ENCODE measurements around the gene SSBP4.
A peak's percentile ranks its signal among the peaks of the same experiment; 100 is the strongest.
"Not testable (repeated sequence)": the region's sequence is repeated elsewhere in the genome, so short reads cannot be mapped to it uniquely, and the experiment has no call there.

Gene SSBP4

DNA sequence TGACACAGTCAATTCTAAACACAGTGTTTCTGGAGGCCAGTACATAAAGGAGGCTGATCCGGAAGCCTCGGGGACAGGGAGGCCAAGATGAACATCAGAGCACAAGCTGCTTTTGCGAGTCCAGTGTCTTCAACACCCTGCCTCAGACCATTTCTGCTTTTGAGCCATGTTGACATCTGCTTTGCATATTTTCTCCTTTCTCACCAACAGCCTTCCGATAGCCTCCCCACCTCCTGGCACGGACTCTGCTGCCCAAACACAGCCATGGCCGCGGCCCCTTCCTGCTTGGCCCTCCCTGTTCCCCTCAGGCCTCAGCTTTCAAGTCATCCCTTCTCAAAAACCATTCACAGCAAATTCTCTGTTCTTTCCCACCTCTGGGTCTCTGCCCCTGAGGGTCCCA lies 25.4 kb upstream of the SSBP4 start:
- no peak for DNase-seq (ENCODE audit: low read depth in 2 of 2)

DNA sequence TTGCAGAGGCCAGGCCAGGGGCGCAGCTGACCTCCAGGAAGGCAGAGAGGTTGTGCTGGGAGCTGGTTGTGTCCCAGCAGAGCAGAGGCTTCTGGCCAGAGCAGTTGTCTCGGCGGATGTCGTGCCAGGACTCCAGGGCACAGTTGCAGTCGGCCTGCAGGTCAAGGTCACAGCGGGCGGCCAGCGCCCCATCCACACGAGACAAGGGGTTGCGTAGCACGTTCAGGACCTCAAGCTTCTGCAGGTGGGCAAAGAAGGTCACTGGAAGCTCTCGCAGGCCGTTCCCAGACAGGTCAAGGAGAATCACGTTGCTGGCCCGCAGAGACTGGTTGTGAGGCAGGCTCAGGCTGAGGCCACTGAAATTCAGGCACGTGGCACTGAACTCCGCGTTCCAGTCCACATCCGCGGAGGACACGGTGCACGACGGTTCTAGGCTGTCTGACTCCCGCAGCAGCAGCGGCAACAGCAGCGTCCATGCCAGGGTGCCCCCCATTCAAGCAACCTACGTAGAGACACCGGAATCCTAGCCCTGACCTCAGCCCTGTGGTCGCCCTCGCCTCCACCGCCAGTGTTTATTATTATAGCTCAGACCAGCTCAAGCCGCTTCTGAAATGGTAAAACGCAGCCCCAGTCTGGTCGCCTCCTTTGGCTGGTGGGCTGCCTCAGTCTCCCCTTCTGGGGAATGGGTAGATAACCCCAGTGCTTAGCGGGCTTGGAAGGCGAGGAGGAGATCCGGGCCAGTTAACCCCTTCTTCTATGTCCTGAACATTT lies 22.5 kb upstream of the SSBP4 start:
- no peak for DNase-seq (ENCODE audit: low read depth in 2 of 2)

DNA sequence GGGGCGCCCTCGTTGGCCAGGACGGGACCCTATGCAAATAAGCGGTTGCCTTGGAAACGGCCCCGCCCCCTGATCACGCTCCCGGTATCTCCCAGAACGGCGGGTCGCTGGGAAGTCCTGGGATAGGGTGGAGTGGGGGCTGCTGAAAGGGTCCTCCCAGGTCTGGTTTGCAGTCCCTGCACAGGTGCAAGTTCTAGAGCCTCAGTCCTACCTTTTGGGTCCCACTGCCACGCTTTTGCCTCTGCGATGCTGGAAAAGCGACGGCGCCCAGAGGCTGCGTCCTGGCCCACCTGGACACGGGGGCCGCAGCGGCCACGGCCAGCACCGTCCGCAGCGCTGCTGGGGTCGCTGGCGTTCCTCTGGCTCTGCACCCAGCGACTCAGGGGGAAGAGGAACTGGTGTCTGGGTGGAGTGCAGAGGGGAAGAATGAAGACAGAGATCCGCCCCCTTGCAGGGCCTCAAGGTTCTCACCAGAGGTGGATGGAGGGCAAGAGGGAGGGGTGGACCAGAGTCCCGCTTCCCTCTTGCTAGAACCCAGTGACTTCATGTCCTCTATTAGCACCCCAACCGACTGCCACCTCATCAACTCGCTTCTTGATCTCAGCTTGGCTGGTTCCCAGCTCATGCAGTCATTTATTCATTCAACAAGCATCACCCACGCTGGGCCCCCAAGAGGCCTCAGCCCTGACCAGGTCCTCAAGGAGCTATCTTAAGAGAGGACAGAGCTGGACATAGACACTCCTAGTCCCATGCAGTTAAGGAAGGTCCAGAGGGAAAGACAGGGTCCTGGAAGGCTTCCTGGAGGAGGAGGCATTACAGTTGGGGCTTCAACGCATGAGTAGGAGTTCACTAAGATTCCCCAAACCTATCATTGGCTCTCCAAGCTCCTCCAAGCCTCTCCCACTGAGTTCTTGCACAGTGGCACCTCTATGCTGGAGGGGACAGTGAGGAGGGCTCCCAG lies 21.7 kb upstream of the SSBP4 start, which contains the start of gene LRRC25:
Gene LRRC25 (minus strand): TSS at position 381 of the 961 bp plus-strand sequence. CDS start 659 bp downstream, outside the sequence.
- no peak for DNase-seq (ENCODE audit: low read depth in 2 of 2)

DNA sequence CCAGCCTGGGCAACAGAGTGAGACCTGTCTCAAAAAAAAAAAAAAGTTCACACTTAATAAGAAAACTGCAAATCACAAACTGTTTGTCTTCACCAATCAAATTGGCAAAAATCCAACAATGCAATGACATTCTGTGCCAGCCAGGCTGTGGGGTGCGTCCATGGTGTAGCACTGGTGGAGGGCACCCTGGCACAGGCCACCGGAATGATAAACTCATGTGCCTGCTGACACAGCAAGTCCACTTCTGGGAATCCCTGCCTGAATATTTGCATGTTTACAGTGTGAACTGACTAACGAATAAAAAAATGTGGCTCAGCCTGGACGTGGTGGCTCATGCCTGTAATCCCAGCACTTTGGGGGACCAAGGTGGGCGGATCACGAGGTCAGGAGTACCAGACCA lies 20.2 kb upstream of the SSBP4 start:
- DNase-seq (ENCODE audit: low read depth in 2 of 2), result no peak

DNA sequence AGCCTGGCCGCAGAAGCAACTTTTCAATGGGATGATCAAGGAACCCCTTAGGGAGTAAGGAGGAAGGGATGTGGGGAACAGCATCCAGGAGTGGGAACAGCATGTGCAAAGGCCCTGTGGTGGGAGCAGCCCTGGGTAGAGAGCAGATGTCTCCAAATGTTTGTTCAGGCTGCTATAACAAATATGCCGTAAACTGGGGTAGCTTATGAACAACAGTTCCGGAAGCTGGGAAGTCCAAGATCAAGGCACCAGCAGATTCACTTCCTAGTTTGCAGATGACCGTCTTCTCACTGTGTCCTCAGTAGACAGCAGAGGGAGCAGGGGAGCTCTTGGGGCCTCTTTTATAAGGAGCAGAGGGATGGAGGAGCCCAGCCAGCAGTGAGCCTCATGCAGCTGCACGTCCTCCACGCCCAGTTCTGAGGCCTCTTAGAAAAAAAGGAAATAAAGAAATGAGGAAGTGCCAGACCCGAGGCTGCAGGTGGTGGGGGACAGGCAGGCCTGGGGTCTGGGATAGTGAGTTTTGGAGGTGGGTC lies 17.6 kb upstream of the SSBP4 start:
- no peak for DNase-seq (ENCODE audit: low read depth in 2 of 2)

DNA sequence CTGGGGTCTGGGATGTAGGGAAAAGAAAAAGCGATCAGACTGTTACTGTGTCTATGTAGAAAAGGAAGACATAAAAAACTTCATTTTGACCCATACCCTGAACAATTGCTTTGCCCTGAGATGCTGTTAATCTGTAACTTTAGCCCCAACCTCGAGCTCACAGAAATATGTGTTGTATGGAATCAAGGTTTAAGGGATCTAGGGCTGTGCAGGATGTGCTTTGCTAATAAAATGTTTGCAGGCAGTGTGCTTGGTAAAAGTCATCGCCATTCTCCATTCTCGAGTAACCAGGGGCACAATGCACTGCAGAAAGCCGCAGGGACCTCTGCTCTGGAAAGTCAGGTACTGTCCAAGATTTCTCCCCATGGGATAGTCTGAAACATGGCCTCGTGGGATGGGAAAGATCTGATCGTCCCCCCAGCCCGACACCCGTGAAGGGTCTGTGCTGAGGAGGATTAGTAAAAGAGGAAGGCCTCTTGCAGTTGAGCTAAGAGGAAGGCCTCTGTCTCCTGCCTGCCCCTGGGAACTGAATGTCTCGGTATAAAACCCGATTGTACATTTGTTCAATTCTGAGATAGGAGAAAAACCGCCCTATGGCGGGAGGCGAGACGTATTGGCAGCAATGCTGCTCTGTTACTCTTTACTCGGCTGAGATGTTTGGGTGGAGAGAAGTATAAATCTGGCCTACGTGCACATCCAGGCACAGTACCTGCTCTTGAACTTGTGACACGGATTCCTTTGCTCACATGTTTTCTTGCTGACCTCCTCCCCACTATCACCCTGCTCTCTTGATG lies 16.5 kb upstream of the SSBP4 start:
- not testable (repeated sequence) for DNase-seq (ENCODE audit: low read depth in 2 of 2)

DNA sequence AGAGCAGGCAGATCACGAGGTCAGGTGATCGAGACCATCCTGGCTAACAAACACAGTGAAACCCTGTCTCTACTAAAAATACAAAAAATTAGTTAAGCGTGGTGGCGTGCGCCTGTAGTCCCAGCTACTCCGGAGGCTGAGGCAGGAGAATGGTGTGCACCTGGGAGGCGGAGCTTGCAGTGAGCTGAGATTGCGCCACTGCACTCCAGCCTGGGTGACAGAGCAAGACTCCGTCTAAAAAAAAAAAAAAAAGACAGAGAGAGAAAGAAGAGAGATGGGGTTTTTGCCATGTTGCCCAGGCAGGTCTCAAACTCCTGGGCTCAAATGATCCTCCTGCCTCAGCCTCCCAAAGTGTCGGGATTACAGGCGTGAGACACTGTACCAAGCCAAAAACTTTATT lies 13.4 kb upstream of the SSBP4 start:
- not testable (repeated sequence) for DNase-seq (ENCODE audit: low read depth in 2 of 2)

DNA sequence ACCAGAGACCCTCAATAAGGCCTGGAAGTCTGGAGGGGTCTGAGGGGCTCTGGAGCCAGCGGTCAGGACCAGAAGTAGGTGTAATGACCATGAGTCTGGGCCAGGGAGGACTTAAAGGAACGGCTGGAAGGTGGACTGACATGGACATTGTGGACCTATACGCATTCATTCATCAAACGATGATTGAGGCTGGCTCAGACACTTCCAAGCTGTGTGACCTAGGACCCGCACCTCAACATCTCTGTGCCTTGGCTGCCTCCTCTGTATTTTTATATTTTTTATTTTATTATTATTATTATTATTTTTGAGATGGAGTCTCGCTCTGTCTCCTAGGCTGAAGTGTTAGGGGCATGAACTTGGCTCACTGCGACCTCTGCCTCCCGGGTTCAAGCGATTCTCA lies 12.4 kb upstream of the SSBP4 start:
- DNase-seq (ENCODE audit: low read depth in 2 of 2), result no peak

DNA sequence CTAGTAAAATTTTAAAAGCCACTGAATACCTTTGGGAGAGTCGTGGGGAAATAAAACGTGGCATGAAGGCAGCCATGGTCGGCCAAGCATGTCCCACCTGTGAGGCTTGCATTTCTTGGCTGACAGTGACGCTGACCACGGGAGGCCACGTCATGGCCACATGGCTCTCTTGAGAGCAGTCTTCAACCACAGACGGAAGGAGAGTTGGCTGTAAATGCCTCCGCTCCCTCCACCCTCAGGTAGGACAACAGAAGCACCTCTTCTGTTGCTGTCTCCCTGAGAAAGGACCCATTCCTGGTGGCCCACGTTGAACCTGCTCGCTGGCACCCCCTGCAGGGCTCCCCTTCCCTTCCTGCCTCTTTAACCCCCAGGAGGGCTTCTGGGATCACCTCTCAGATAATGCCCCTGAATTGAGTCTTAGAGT lies 11.1 kb upstream of the SSBP4 start:
- no peak for DNase-seq (ENCODE audit: low read depth in 2 of 2)

DNA sequence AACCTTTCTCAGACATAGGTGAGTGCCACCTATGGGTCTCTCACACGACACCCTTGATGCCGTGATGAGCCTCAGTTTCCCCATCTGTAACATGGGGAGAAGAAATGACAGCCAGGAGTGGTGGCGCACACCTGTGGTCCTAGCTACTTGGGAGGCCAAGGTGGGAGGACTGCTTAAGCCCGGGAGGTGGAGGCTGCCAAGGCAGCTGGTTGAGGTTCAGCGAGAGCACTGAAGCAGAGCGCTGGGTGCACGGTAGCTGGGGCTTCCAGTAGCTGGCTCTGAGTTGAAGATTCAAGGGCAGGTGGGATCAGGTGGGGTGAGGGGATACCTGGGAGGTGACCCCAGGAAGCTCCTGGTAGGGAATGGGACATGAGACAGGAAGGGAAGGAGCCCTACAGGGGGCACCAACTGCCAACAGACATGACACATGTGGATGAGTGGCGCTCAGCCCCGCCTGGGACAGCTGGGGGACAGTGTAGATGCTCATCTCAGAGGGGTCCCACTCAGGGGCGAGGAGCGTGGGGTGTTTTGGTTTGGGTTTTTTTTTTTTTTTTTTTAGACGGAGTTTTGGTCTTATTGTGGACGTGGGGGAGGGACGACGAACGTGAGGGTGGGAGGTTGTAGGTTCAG lies 6.5 kb upstream of the SSBP4 start:
- DNase-seq (ENCODE audit: low read depth in 2 of 2), result no peak

DNA sequence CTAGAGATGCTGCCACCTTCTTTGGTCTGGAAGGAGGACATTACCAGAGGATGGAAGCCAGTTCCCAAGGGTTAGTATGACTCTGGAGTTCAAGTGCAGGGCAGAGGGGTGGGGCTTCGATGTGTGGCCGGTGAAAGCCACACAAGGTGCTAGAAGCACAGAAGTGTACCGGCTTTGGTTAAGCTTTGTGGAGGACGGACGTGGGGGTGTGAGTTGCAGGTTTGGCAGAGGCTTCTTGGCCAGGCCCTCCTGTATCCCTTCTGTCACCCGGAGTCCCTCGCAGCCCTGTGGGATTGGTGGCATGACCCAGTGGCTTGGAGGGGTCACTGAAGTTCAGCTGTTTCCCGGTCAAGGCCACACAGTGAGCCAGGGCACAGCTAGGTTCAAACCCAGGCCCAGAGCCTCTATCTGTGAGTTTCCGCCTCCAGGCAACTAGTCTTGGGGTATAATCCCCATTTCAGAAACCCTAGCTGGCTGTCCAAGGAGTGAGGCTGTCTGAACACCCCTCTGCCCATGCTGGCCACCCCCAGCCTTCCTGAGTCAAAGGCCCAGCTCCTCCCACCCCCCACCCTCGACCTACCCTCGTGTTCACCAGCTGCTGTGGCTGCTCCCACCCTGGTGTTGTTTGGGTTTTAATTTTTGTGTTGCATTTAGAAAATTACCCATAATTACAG lies 4.6 kb upstream of the SSBP4 start:
- DNase-seq (ENCODE audit: low read depth in 2 of 2), result no peak

DNA sequence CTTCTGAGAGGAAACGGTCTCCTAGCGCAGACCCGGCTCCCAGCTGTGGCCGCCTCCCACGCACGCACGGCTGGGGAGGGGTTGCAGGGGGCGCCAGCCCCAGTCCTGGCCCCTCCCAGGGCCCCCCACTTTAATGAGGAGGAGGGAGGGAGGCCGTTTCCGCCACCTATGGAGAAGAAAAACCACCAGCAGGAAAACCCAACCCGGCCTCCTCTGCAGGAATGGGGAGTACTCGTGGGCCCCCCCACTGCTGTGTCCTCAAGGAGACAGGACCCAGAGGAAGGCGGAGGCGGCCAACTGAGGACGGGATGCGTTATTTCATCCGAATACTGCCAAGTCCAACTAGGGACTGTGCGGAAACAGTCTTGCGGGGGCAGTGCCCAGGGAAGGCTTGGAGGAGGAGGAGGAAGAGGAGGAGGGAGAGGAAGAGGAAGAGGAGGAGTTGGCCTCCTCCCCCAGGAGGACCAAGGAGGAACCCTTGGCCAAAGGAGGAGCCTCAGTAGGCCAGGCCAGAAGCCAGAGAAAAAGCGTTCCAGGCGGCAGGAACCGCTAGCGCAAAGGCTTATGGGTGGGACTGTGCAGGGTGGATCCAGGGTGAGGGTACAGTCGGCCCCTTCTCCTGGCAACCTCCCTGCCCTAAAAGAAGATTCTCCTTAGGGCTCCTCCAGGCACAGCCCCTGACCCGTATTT lies 3.9 kb upstream of the SSBP4 start:
- no peak for DNase-seq (ENCODE audit: low read depth in 2 of 2)

DNA sequence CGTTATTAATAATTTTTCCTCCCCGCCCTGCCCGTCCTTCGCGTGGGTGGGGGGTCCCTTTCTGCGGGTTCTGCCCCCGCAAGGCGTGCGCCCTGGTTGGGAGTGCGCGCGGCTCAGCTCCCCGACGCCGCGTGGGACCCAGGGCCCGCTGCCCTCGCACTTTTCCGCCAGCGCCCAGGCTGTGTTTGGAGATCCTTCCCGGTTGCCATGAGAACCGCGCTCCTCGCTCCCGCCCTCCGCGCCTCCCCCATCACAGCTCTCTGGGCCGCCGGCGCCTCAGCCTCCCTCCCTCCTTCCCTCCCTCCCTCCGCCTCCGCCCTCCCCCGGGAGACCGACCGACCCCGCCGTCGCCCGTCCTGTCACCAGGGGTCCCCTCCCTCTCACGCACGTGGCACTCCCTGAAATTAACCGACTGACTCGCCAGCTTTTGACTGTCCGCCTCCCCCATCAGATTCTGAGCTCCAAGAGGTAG lies 2.4 kb upstream of the SSBP4 start:
- DNase-seq (ENCODE audit: low read depth in 2 of 2), result peak in 1 of 2 donors; percentile 59

DNA sequence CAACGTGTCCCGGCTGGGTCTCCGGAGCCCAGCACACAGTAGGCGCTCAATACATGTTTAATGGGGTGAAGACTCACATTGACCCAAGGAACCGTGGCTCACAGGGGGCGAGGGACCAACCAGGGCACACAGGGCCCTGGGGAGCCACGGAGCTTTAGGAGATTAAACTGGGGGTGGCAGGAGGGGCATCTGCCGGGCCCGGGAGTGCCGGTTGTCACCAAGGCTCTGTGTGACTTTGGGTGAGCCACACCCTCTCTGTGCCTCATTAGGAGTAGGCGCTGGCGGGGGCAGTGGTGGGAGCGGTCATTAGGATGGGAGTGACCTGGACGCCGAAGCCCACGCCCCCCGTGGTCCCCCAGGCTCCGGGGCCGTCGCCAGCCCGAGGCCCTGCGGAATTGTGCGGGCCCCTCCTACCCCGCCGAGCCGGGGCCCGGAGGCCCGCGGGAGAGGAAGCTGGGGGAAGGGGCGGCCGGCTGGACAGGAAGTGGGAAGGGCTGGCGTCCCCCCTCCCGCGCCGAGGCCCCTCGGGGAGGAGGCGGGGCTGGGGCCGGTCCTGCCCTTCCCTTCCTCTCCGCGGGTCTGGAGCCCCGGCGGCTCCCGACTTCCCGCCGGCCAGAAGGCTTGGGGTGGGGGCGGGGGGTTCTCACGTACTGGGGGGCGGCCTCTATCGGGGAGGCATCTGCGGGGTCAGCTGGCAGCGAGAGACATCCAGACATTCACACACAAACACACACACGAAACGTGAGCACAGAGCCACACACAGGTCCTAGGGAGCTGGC lies 1.8 kb upstream of the SSBP4 start:
- DNase-seq (ENCODE audit: low read depth in 2 of 2), result no peak

DNA sequence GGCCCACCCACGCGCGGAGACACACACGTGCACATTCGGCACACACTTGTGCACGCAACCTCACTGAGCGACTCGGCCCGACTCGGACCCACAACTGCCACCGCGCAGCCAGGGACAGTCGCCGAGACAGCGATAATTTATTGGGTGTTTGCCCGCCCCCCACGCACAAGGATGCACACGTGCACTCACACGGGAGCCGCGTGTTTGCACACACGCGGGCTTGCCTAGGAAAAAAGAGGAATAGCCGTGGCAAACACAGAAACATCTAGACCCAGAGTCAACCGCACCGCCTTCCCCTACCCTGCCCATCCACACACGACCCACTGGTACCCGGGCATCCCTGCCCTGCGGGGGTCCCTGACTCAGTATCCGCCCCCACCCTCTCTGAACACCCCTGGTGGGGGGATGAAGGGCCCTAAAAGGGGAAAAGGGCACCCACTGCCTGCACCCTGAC lies 1.1 kb upstream of the SSBP4 start:
- DNase-seq (ENCODE audit: low read depth in 2 of 2), result no peak

DNA sequence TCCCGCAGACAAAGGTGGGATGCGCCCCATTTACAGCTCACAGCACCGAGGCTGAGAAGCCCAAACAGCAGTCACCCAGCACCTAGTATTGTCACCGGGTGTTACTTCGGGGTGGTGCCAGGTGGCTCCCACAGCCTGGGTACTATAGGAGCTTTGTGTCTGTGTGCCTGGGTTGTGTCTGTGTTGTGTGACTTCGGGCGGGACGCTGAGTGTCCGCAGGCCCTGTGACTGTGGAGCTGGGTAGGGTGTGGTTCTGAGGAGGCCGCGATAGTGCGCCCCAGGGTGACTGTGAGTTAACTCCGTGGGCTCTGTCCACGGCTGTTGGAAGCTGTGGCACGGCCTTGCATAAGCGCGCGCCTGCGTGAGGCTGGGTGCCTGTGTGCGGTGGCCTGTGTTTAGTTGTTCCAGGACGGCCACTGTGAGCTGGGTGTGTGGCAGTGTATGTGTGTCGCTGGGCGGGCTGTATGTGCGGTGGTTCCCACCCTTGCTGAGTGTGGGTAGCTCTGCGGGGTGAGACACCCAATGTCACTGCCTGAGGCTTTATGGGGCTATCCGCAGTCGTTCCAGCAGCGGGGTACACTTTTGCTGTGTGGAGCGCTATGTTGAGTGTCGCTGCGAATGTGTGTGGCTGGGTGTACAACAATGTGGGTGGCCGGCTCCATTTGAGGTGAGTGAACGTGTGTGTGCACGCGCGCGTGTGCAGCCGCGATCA lies 559 bp upstream of the SSBP4 start:
- no peak for DNase-seq (ENCODE audit: low read depth in 2 of 2)

DNA sequence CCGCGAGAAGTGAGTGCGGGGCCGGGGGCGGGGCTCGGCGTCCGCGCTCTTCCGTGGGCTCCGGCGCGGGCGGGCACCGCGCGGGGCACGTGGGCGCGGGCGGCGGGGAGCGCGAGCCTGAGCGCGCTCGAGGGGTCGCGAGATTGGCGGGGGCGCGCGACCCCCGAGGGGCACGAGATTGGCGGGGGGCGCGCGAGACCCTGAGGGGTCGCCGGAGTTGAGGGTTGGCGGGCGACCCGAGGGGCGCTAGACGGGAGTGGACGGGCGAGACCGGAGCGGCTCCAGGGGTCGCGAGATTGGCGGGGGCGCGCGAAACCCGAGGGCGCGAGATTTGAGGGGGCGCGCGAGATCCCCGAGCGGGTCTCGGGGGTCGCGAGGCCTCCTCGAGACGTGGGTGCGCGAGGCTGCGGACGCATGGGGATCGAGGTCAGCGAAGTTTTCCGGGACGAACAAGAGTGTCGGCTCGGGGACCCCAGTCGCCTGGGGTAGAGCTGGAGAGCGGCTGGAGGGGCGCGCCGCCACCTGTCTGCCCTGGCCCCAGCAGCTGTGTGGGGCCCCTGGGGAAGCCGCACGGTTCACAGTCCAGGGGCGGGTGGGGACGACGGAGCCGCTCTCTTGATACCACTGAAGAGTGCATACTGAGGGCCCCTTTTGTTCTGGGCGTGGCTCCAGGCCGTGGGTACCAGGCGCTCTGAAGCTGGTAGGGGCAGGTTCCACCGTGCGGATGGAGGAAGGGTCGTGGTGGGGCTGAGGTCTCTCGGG lies 682 bp downstream of the SSBP4 start:
- DNase-seq (ENCODE audit: low read depth in 2 of 2), result no peak

DNA sequence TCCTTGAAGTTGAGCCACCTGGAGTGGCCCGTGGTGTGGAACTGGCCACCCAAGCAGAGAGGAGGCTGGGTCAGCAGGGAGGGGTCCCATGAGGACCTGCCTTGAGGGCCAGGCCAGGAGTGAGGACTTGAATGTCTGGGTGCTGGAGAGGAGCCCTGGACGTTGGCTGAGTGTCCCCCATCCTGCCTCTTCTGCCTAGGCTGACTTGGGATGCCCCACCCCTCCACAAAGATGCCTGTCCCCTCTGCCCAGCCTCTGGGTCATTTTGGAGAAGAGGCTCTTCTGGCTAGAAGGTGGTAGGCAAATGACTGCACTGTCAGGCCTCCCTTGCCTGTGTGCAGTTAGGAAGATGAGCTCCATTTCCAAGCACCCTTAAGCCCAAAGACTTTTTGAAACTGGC lies 1.7 kb downstream of the SSBP4 start:
- no peak for DNase-seq (ENCODE audit: low read depth in 2 of 2)
